Astrocyte (in vitro differentiated cells and primary cell): ENCODE measurements around the gene SYNGR1.

ENCODE experiments used
- EZH2 ChIP-seq: IDR thresholded peaks from 2 replicates; pipeline ENCODE4 v1.6.1; 2012; ENCODE audit warnings: mild to moderate bottlenecking, low read length, inconsistent platforms; ENCODE audit not compliant: insufficient read depth
- TF ChIP-seq, protein P1 (sequence below): IDR thresholded peaks from 2 replicates; pipeline ENCODE4 v1.5.1; 2011; ENCODE audit warnings: low read depth, mild to moderate bottlenecking, inconsistent platforms, low read length, moderate library complexity; ENCODE audit not compliant: insufficient read depth

DNA sequence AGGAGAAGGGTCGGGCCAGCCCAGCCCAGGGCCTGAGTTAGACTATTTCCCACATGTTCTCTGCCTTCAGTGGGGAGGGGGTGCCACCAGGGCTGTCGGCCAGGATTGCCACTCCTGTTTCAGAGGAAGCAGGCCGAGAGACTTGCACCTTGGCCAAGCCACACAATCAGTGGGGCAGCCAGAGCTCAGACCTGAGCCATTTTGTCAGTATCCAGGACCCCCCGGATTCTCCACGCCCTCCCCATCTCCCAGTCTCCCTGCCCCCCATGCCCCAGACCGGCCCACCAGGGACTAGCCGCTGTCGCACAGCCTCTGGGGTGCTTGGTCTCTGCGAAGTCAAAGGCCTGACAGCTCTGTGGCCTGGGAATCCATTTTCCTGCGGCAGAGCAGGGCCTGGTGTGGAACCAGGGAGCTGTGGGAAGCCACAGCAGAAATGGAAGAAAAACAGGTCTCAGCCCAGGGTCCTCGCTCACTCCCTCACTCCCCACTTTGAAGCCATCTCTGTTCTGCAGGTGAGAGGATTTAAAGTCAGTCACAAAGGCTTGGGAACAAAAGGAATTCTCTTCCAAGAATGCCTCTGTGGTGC lies 81.5 kb downstream of the SYNGR1 start:
- TF ChIP-seq EZH2 = no peak
- TF ChIP-seq, protein P1, sequence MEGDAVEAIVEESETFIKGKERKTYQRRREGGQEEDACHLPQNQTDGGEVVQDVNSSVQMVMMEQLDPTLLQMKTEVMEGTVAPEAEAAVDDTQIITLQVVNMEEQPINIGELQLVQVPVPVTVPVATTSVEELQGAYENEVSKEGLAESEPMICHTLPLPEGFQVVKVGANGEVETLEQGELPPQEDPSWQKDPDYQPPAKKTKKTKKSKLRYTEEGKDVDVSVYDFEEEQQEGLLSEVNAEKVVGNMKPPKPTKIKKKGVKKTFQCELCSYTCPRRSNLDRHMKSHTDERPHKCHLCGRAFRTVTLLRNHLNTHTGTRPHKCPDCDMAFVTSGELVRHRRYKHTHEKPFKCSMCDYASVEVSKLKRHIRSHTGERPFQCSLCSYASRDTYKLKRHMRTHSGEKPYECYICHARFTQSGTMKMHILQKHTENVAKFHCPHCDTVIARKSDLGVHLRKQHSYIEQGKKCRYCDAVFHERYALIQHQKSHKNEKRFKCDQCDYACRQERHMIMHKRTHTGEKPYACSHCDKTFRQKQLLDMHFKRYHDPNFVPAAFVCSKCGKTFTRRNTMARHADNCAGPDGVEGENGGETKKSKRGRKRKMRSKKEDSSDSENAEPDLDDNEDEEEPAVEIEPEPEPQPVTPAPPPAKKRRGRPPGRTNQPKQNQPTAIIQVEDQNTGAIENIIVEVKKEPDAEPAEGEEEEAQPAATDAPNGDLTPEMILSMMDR = no peak
